Right kidney (tissue), 9 donors: ENCODE results near the gene TRPC4AP.
A peak's percentile ranks its signal among the peaks of the same experiment; 100 is the strongest.
"Not testable (repeated sequence)": the region's sequence is repeated elsewhere in the genome, so short reads cannot be mapped to it uniquely, and the experiment has no call there.

Experiments used
- DNase-seq: peaks from one replicate; pipeline ENCODE4 v3.0.0-alpha.2; 2016
- long read RNA-seq, 8 donors: transcript quantifications; one replicate each; lab custom pipeline, GENCODE V29; 2026

The TRPC4AP gene, protein sequence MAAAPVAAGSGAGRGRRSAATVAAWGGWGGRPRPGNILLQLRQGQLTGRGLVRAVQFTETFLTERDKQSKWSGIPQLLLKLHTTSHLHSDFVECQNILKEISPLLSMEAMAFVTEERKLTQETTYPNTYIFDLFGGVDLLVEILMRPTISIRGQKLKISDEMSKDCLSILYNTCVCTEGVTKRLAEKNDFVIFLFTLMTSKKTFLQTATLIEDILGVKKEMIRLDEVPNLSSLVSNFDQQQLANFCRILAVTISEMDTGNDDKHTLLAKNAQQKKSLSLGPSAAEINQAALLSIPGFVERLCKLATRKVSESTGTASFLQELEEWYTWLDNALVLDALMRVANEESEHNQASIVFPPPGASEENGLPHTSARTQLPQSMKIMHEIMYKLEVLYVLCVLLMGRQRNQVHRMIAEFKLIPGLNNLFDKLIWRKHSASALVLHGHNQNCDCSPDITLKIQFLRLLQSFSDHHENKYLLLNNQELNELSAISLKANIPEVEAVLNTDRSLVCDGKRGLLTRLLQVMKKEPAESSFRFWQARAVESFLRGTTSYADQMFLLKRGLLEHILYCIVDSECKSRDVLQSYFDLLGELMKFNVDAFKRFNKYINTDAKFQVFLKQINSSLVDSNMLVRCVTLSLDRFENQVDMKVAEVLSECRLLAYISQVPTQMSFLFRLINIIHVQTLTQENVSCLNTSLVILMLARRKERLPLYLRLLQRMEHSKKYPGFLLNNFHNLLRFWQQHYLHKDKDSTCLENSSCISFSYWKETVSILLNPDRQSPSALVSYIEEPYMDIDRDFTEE
- long read RNA-seq, donor 1, transcript TRPC4AP-201 (19 exons, 3,226 nt), result major isoform, 14 of 19 reads
- long read RNA-seq, donor 1, transcript TRPC4AP-202 (19 exons, 3,138 nt), result minor isoform, 5 of 19 reads
- long read RNA-seq, donor 1, partial matches to known transcripts, result 0 of 19 reads
- long read RNA-seq, donor 1, other reads (novel, unspliced or antisense), result 0 of 19 reads
- long read RNA-seq, donor 2, transcript TRPC4AP-201 (19 exons, 3,226 nt), result major isoform, 6 of 20 reads
- long read RNA-seq, donor 2, transcript TRPC4AP-202 (19 exons, 3,138 nt), result minor isoform, 5 of 20 reads
- long read RNA-seq, donor 2, partial matches to known transcripts, result 9 of 20 reads
- long read RNA-seq, donor 2, other reads (novel, unspliced or antisense), result 0 of 20 reads
- long read RNA-seq, donor 3, transcript TRPC4AP-202 (19 exons, 3,138 nt), result major isoform, 5 of 9 reads
- long read RNA-seq, donor 3, partial matches to known transcripts, result 0 of 9 reads
- long read RNA-seq, donor 3, other reads (novel, unspliced or antisense), result 0 of 9 reads
- long read RNA-seq, donor 4, transcript TRPC4AP-201 (19 exons, 3,226 nt), result major isoform, 8 of 10 reads
- long read RNA-seq, donor 4, partial matches to known transcripts, result 0 of 10 reads
- long read RNA-seq, donor 4, other reads (novel, unspliced or antisense), result 0 of 10 reads
- long read RNA-seq, donor 5, transcript TRPC4AP-201 (19 exons, 3,226 nt), result major isoform, 16 of 23 reads
- long read RNA-seq, donor 5, partial matches to known transcripts, result 5 of 23 reads
- long read RNA-seq, donor 5, other reads (novel, unspliced or antisense), result 0 of 23 reads
- long read RNA-seq, donor 6, transcript TRPC4AP-201 (19 exons, 3,226 nt), result major isoform, 12 of 14 reads
- long read RNA-seq, donor 6, partial matches to known transcripts, result 0 of 14 reads
- long read RNA-seq, donor 6, other reads (novel, unspliced or antisense), result 0 of 14 reads
- long read RNA-seq, donor 7, transcript TRPC4AP-202 (19 exons, 3,138 nt), result minor isoform, 6 of 24 reads
- long read RNA-seq, donor 7, transcript TRPC4AP-201 (19 exons, 3,226 nt), result major isoform, 18 of 24 reads
- long read RNA-seq, donor 7, partial matches to known transcripts, result 0 of 24 reads
- long read RNA-seq, donor 7, other reads (novel, unspliced or antisense), result 0 of 24 reads
- long read RNA-seq, donor 8, transcript TRPC4AP-201 (19 exons, 3,226 nt), result major isoform, 11 of 16 reads
- long read RNA-seq, donor 8, transcript TRPC4AP-202 (19 exons, 3,138 nt), result minor isoform, 5 of 16 reads
- long read RNA-seq, donor 8, partial matches to known transcripts, result 0 of 16 reads
- long read RNA-seq, donor 8, other reads (novel, unspliced or antisense), result 0 of 16 reads

DNA sequence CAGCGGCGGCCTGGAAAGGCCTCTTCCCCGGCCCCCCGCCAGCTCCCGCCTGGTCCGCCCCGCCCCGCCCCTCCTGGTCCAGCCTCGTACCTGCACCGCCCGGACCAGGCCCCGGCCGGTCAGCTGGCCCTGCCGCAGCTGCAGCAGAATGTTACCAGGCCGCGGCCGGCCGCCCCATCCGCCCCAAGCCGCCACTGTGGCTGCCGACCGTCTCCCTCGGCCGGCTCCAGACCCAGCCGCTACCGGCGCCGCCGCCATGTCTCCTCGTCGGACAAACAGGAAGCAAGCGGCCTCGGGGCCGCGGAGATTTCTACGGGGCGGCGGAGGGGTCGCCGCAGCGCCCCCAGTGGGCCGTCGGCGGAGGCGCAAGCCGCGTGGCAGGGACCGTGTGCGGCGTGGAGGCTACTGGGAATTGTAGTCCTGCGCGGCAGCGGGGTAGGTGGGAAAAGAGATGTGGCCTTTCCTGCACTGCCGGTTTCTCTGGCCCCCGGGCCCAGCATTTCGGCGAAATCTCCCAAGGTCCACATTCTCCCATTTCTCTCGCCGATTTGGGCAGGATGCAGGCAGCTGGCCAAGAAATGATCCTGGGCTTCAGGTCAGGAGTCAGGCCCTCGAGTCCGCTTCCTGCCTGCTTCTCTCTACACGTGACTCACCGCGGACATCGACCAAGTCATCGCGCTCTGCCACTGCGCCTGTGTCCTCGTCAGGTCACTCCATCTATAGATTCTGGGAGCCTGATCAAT lies at the start of gene TRPC4AP:
TRPC4AP (minus strand) TSS at position 284 of the 743 bp plus-strand sequence; CDS start at position 258, 26 bp downstream.
- DNase-seq, result peak; percentile 99

DNA sequence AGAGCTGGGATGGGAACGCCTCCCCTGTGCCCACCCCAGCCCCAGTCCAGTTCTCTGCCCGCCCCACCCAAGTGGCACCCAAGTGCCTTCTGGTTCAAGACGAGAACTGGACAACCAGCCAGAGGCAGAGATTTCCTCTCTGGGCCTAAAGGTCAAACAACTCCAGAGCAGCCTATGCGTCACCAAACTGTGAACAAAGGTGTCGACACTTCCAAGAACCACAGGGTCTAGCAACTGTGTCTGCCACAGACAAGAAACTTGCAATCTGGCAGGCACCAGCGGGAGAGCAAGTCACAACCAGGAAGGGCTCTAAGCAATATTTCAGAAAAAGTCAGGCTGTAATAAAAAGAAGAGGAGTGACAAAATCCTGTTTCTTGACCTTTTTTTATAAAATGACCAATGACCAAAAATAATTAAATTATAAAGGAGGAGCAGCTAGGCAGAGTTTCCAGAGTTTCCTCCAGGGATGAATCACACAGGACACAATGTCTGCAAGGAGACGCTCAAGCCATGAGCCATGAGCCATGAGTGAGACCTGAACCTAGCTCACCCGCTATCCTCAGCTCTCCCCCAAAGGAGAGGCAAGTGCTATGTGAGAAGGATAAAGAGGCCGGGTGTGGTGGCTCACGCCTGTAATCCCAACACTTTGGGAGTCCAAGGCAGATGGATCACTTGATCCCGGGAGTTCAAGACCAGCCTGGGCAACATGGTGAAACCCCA lies 43.4 kb upstream of the TRPC4AP start:
- DNase-seq, result no peak

DNA sequence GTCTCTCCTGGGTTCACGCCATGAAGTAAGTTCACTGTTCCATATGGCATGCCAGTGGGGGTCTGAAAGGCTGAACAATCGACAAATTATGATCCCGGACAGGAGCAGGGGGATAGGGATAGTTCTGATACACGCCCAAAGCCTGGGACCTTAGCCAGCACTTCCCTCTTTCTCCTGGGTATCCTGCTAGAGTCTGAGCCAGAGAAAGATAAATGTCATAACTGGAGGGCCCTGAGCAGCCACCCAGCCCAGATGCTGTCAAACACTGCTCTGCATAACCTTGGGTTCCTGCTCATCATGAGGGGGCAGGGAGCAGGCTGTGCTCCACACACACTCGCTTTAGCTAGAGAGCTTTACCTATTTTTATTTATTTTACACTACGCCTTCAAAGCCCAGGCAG lies 42.3 kb upstream of the TRPC4AP start:
- no peak for DNase-seq

DNA sequence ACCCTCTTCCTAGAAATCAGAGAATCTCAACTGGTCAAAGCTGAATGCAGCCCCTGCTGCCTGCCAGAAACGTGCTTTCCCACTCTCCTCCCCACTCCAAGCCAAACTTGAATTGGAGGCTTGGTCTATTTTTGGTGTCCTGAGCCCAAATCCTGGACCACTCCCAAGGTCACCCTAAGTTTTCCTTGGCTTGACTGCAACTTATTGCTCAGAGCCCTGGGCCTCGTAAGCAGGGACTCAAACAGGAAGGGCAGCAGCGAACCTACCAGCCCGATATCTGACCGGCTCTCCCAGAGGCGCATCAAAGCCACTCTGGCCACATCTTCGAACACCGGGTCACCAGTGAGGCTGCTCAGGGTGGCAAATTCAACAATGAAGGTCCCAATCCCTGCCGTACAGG lies 41.9 kb upstream of the TRPC4AP start:
- DNase-seq, result no peak

DNA sequence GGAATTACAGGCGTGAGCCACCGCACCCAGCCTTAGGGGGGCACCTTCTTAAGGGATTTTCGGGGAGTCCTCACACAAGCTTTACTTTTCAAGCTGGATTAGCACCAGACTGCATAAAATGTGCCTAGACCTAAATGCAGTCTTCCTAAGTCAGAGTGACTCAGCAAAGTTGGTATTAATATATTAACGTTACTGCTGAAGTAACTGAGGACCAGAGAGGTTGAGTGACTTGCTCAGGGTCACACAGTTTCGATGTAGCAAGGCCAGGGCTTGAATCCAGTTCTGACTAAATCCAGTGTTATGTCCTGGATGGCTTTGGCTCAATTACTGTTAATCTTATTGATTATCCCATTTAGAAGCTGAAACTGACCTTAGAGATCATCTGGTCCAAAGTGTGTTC lies 41.1 kb upstream of the TRPC4AP start:
- no peak for DNase-seq

DNA sequence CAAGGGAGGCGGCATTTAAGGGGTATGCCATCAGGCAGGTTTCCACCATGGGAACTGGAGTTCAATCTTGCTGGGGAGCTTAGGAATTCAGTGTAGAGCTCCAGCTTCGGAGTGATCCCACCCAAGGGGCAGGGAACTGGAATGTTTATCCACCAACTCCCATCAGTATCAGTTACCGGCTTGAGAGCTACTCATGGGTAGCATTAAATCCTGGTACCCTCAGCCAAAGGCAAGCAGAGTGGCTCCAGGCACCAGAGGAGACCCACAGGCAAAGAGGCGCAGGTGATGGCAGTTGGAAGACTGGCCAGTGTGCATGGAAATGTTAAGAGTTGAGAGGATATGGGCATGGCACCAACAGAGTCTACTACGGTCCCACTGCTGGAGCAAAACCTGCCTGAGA lies 40.4 kb upstream of the TRPC4AP start:
- DNase-seq, result no peak

DNA sequence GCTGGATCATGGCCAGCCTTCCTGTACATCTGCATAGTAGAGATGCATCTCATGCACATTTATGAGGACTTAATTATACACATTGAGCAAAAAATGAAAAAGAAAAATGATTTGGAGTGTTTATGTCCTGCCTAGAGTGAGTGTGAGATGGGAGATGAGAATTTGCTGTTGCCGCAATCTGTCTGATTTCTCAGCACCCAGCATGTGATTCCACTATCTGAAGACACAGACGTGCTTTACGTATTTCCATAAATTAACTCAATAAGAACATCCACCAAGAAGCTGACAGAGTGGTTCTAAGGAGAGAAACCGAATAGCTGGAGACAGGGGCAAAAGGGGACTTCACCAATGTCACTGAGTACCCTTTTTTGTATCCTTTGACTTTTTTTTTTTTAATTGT lies 39.3 kb upstream of the TRPC4AP start:
- DNase-seq, result no peak

DNA sequence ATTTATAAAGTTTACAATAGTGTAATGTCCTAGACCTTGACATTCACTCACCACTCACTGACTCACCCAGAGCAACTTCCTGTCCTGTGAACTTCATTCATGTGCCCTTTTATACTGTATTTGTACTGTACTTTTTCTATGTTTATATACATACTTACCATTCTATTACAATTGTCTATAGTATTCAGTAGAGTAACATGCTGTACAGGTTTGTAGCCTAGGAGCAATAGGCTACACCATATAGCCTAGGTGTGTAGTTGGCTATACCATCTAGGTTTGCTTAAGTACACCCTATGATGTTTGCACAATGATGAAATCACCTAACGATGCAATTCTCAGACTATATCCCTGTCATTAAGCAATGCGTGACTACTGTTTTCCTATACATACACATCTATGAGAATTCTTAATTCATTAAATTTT lies 37.1 kb upstream of the TRPC4AP start:
- no peak for DNase-seq

DNA sequence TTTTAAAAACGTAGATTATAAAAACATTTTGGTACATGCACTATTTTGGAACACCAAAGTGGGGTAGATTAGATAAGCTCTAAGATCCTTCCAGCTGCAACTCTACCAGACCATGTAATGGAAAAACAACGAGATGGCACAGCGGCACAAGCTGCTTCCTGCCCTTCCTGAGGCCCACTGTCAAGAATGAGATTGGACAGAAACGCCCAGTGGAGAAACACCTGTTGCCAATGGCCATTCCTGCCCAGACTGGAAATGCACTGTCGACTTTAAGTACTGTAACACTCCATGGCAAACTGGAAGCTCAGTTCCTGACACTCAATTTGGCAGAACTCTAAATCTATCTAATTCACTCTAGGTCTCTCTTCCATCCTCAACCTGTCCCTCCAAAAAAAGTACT lies 33.1 kb upstream of the TRPC4AP start:
- DNase-seq, result no peak

DNA sequence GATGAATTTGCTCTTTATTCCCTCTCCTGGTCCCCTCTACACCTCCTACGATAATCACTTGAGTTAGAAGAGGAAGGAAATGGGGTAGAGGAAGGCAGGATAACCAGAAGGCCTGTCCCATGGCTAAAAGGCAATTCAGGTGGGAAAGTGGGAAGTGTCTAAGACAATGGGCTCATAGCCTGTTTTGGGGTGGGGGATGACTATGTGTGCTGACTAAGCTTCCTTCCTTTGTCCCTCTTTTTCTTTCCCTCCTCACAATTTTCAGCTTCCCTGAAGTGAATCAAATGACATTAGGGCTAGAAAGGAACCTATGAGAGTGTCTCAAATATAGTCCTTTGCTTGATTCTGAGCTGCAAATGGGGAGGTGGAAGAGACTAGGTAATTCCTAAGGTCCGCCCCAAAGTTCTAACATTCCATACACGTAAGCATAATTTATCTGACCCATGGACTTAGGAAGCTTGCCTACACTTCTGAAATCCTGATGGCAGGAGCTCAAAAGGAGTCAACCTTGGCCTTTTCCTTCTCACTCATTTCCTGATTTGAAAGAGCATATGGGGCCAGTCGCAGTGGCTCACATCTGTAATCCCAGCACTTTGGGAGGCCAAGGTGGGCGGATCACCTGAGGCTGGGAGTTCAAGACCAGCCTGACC lies 30.3 kb upstream of the TRPC4AP start:
- DNase-seq, result no peak

DNA sequence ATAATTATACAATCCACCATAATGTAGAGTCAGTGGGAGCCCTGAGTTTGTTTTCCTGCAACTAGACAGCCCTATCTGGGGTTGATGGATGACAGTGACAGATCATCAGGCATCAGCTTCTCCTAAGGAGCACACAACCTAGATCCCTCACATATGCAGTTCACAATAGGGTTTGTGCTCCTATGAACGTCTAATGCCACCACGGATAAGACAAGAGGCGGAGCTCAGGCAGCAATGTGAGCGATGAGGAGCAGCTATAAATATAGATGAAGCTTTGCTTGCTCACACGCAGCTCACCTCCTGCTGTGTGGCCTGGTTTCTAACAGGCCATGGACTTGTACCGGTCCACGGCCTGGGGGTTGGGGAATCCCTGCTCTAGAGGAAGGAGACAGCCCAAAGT lies 28.6 kb upstream of the TRPC4AP start:
- no peak for DNase-seq

DNA sequence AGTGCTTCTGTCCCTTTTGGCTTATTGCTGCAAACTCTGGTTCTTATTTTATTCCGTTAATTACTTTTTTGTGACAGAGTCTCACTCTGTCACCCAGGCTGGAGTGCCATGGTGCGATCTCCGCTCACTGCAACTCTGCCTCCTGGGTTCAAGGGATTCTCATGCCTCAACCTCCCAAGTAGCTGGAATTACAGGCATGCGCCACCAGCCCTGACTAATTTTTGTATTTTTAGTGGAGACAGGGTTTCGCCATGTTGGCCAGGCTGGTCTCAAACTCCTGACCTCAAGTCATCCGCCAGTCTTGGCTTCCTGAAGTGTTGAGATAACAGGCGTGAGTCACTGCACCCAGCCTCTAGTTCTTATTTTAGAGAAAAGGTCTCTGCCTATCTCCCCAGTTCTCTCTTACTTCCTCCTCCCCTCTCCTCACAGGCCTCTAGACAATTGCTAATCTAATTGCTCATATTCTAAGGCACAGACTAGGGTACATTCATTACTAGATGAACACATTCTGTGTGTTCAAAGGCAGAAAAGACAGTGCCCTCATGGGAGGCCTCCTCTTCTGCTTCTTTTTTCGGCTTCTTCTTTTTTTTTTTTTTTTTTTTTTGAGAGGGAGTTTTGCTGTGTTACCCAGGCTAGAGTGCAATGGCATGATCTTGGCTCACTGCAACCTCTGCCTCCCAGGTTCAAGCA lies 27.6 kb upstream of the TRPC4AP start:
- no peak for DNase-seq

DNA sequence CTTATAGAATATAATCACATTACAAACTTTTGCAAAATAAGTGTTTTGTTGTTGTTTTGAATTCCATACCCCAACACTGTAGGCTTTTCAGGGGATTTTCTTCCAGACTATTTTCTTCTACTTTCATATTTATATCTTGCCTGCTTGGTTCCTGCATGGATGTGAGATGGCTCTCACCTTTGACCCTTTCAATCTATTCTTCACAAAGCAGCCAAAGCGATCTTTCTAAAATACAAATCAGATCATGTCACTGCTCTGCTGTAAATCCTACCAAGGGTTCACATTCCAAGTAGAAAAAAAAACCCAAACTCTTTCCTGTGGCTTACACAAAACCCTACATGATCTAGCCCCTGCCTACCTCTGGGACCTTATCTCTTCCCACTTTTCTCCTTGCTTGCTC lies 25.0 kb upstream of the TRPC4AP start:
- DNase-seq, result no peak

DNA sequence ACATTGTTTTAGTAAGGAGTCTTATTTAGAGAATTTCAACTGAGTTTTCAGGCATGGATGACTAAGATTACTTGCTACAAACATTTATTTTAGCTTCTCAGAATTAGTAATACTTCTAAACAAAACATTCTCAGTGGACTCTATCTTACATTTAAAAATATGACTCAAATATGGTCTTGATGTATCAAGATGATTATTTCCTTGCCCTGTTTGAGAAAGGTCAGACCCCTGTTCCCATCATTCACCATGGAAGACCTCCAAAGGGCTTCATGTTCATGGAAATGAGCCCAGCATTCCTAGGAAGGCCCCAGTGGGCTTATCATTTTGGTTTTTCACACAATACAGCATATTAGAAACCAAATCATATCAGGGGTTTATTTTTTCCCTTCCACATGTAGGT lies 24.6 kb upstream of the TRPC4AP start:
- DNase-seq, result no peak

DNA sequence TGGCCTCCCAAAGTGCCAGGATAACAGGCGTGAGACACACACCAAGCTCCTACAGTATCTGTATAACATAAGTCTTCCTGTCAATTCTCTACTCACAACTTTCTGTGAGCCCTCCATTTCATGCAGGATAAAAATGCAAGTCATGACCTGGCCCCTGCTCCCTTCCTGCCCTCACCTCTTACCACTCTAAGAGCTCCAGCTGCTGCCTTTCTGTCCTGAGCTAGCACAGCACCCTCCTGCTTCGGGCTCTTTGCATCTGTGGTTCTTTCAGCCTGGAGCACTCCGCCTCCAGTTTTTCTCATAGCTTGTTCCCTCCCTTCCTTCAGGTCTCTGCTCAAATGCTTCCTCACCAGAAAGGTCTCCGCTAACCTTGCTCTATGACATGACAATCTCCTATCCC lies 23.7 kb upstream of the TRPC4AP start:
- DNase-seq, result no peak

DNA sequence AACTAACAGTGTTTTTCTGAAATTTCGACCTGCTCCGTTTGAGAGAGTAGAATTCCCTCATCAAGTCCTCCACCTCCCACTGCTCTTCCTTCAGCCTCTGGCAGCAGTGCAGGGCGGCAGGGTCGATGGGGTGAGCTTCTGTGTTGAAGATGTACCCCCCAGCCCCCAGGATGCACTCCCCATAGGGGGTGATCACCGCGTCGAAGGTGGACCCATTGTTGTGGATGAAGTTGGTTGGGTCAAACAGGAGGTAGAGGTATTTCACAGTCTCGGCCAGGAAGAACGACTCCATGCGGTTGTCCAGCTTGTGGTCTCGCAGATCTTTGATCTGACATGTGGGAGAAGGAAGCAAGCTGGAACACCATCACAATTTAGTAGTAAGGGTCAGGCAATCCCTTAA lies 23.0 kb upstream of the TRPC4AP start:
- no peak for DNase-seq

DNA sequence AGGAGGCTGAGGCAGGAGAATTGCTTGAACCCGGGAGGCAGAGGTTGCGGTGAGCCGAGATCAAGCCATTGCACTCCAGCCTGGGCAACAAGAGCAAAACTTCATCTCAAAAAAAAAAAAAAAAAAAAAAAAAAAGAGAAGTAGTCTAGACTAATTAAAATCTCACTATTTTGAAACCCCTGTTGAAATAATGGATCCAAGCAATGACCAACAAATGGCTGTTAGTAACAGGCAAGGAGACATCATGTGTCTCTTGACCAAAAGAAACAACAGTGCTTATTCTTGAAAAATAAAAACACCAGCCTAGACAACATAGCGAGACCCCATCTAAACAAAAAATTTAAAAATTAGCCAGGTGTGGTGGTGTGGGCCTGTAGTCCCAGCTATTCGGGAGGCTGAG lies 19.7 kb upstream of the TRPC4AP start:
- not testable (repeated sequence) for DNase-seq
